Superior temporal gyrus (tissue), 1 donor: ENCODE data around the gene ZNF358.
"Not testable (repeated sequence)": the region's sequence is repeated elsewhere in the genome, so short reads cannot be mapped to it uniquely, and the experiment has no call there.

Experiments
- DNase-seq: peaks from one replicate; pipeline ENCODE4 v3.0.0-alpha.2; 2016; ENCODE audit errors: extremely low spot score

ZNF358 gene

GRCh38 chr19:7535998-7536695 is 20.2 kb downstream of the ZNF358 start:
- DNase-seq, result no peak

- DNase-seq, result not testable (repeated sequence)
These were observed 23.1 kb downstream of the ZNF358 start for GRCh38 chr19:7538990-7539389.

- no peak for DNase-seq
These were observed 24.0 kb downstream of the ZNF358 start for GRCh38 chr19:7539827-7540425.

GRCh38 chr19:7540761-7541474 is 25.0 kb downstream of the ZNF358 start:
- no peak for DNase-seq

GRCh38 chr19:7541475-7541824 is 25.5 kb downstream of the ZNF358 start:
- no peak for DNase-seq

GRCh38 chr19:7541828-7542443 is 26.0 kb downstream of the ZNF358 start:
- no peak for DNase-seq

- no peak for DNase-seq
These were observed 26.8 kb downstream of the ZNF358 start for GRCh38 chr19:7542556-7543348.

GRCh38 chr19:7544626-7545025 is 28.7 kb downstream of the ZNF358 start:
- DNase-seq, result no peak

GRCh38 chr19:7545300-7545699 is 29.4 kb downstream of the ZNF358 start:
- peak; percentile 8 for DNase-seq

GRCh38 chr19:7545904-7546303 is 30.0 kb downstream of the ZNF358 start:
- DNase-seq, result no peak

- DNase-seq, result no peak
These were observed 31.3 kb downstream of the ZNF358 start for GRCh38 chr19:7547159-7547558.

GRCh38 chr19:7549429-7550148 is 33.7 kb downstream of the ZNF358 start:
- DNase-seq, result no peak

- DNase-seq, result no peak
These were observed 34.4 kb downstream of the ZNF358 start for GRCh38 chr19:7550169-7550770.

- peak; percentile 83 for DNase-seq
These were observed 35.3 kb downstream of the ZNF358 start for GRCh38 chr19:7550987-7551761.

- no peak for DNase-seq
These were observed 36.9 kb downstream of the ZNF358 start for GRCh38 chr19:7552781-7553180.

GRCh38 chr19:7554565-7554964 is 38.7 kb downstream of the ZNF358 start:
- DNase-seq, result no peak

GRCh38 chr19:7554990-7555864 is 39.3 kb downstream of the ZNF358 start:
- no peak for DNase-seq

GRCh38 chr19:7556696-7557315 is 40.9 kb downstream of the ZNF358 start:
- DNase-seq, result no peak
